ENCODE data around the gene CASP8. TPM values are rescaled to one million over a fixed set of nuclear protein-coding genes. Genes with fewer than 3 reads are reported as not detected.

Gene CASP8
- total and polyA plus RNA-seq, 9 of the 15 experiments (the other 6 are each of a cell fraction or from before 2014, with no cell fraction given), result 10.2 to 31.4 (median 19.4) TPM

GRCh38 chr2:201220102-201220570 is 40.2 kb upstream of the CASP8 start (continued):
- TF ChIP-seq, protein P1, sequence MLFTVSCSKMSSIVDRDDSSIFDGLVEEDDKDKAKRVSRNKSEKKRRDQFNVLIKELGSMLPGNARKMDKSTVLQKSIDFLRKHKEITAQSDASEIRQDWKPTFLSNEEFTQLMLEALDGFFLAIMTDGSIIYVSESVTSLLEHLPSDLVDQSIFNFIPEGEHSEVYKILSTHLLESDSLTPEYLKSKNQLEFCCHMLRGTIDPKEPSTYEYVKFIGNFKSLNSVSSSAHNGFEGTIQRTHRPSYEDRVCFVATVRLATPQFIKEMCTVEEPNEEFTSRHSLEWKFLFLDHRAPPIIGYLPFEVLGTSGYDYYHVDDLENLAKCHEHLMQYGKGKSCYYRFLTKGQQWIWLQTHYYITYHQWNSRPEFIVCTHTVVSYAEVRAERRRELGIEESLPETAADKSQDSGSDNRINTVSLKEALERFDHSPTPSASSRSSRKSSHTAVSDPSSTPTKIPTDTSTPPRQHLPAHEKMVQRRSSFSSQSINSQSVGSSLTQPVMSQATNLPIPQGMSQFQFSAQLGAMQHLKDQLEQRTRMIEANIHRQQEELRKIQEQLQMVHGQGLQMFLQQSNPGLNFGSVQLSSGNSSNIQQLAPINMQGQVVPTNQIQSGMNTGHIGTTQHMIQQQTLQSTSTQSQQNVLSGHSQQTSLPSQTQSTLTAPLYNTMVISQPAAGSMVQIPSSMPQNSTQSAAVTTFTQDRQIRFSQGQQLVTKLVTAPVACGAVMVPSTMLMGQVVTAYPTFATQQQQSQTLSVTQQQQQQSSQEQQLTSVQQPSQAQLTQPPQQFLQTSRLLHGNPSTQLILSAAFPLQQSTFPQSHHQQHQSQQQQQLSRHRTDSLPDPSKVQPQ (CRISPR knock-in tag; IDR thresholded peaks at IDR 0.05; ENCODE audit: borderline replicate concordance), result no peak
- TF ChIP-seq USF1 (CRISPR knock-in tag; IDR thresholded peaks at IDR 0.05), result no peak
- TF ChIP-seq FOXJ3 (CRISPR knock-in tag; IDR thresholded peaks at IDR 0.05), result no peak
- TF ChIP-seq ZNF696 (CRISPR knock-in tag; conservative IDR thresholded peaks at IDR 0.05), result no peak
- TF ChIP-seq TAL1 (IDR thresholded peaks at IDR 0.05), result peak; percentile 74
- no peak for TF ChIP-seq ZNF436 (CRISPR knock-in tag; IDR thresholded peaks at IDR 0.05)
- 0 out of 4 replicates have a peak, but pooled peaks of 1 of the 2 experiments have one; percentile 30 for TF ChIP-seq NONO (IDR thresholded peaks at IDR 0.05; ENCODE audit: low read depth in 2 of 2, low read length in 1 of 2)
- TF ChIP-seq TAF1 (IDR thresholded peaks at IDR 0.05; ENCODE audit: control insufficient read depth, extremely low read depth, insufficient read depth, low read length, severe bottlenecking), result no peak
- TF ChIP-seq ATF1 (CRISPR knock-in tag; IDR thresholded peaks at IDR 0.05), result no peak
- peak; percentile 58; the same call in 1 of the 2 replicates for TF ChIP-seq ATF1 (tag; IDR thresholded peaks at IDR 0.05)
- TF ChIP-seq BCLAF1 (IDR thresholded peaks at IDR 0.05; ENCODE audit: borderline replicate concordance in 1 of 2, control insufficient read depth in 1 of 2, low read depth in 2 of 2, low read length in 1 of 2), result no peak
- no peak for TF ChIP-seq PML (IDR thresholded peaks at IDR 0.05; ENCODE audit: low read length)
- no peak for TF ChIP-seq ZNF785 (CRISPR knock-in tag; IDR thresholded peaks at IDR 0.05)
- no peak for TF ChIP-seq ZNF175 (CRISPR knock-in tag; IDR thresholded peaks at IDR 0.05; ENCODE audit: low read depth)
- no peak for TF ChIP-seq RUNX1 (IDR thresholded peaks at IDR 0.05; ENCODE audit: low read depth)
- no peak for TF ChIP-seq SMARCA5 (IDR thresholded peaks at IDR 0.05)
- TF ChIP-seq NFXL1 (CRISPR knock-in tag; IDR thresholded peaks at IDR 0.05), result no peak
- peak in 1 of 2 experiments; percentile 50; a peak in 1 of 4 replicates for TF ChIP-seq HDAC1 (IDR thresholded peaks at IDR 0.05)
- peak; percentile 66 for TF ChIP-seq HDAC3 (IDR thresholded peaks at IDR 0.05; ENCODE audit: borderline replicate concordance, partially characterized antibody)
- no peak for TF ChIP-seq PRMT5 (CRISPR knock-in tag; IDR thresholded peaks at IDR 0.05)
- no peak for TF ChIP-seq SETDB1 (IDR thresholded peaks at IDR 0.05; ENCODE audit: low read length)
- no peak for TF ChIP-seq GTF2A2 (tag; IDR thresholded peaks at IDR 0.05)
- TF ChIP-seq JUND (IDR thresholded peaks at IDR 0.05; ENCODE audit: borderline replicate concordance, low read depth, low read length), result no peak
- TF ChIP-seq JUND (tag; IDR thresholded peaks at IDR 0.05; ENCODE audit: borderline replicate concordance, low read depth, low read length), result peak; percentile 23; the same call in 1 of the 3 replicates
- no peak for TF ChIP-seq GTF2E2 (tag; IDR thresholded peaks at IDR 0.05)
